HL-60/S4 treated with phorbol 12-myristate 13-acetate at 8.2 ng/mL for 4 days and 3 days (cell line): ENCODE data around the gene ERBIN.
"Not testable (repeated sequence)": the region's sequence is repeated elsewhere in the genome, so short reads cannot be mapped to it uniquely, and the experiment has no call there.

Experiments
- in situ Hi-C: fragments of 300-500 bp; cut with MboI; formaldehyde crosslinking; loops from 2 replicates; pipeline ENCODE4 v1.15.0; 2022; ENCODE audit warnings: low sequenced_read_pairs

ERBIN gene

GRCh38 chr5:65954200-65954599 is 27.8 kb downstream of the ERBIN start:
- in situ Hi-C loops = no loop called here

- in situ Hi-C loops = no loop called here
Measured at GRCh38 chr5:65955746-65956145, 29.4 kb downstream of the ERBIN start.

- in situ Hi-C loops = not testable (repeated sequence)
Measured at GRCh38 chr5:65957703-65958102, 31.3 kb downstream of the ERBIN start.

DNA sequence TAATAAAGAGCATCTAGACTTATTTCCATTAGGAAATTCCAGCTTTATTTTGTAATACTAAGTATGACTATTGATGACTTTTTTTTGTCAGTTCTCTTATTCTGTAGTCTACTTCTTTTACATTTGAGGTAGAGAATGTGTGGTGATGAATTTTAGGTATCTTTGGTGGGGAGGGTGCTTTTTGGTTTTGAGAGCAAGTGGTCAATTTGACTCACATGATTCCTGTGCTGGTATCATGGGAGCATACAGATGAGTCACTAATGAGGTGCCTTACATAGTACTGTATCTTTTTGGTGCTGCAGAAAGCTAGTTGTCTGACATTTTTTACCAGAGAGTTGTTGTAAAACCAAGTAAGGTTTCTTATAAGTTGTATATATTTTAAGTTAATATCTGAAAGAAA is 35.3 kb downstream of the ERBIN start:
- in situ Hi-C loops = no loop called here

DNA sequence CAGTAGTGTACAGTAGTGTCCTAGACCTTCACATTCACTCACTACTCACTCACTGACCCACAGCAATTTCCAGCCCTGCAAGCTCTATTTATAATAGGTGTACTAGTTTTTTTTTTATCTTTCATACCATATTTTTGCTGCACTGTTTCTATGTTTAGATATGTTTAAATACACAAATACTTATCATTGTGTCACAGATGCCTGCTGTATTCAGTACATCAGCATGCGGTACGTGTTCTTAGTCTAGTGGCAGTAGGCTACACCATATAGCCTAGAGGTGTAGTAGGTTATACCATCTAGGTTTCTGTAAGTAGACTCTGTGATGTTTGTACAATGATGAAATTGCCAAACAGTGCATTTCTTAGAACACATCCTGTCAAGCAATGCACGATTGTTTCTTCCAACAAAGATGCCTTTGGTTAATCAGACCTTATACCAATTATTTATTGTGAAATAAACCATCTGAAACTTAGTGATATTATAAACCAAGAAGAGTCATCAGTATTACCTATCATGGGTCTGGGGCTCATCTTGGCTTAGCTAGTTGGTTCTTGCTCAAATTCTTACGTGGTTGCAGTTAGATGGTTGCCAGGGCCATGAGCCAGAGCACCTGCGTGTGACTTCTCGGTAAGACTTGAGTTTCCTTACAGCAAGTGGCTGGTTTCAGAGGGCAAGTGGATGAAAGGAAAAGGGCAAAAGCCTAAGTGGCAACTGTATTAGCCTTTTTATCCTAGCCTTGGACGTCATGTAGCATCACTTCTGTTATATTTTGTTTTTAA is 41.1 kb downstream of the ERBIN start:
- in situ Hi-C loops = no loop called here

GRCh38 chr5:65969539-65970393 is 43.4 kb downstream of the ERBIN start:
- in situ Hi-C loops = no loop called here

DNA sequence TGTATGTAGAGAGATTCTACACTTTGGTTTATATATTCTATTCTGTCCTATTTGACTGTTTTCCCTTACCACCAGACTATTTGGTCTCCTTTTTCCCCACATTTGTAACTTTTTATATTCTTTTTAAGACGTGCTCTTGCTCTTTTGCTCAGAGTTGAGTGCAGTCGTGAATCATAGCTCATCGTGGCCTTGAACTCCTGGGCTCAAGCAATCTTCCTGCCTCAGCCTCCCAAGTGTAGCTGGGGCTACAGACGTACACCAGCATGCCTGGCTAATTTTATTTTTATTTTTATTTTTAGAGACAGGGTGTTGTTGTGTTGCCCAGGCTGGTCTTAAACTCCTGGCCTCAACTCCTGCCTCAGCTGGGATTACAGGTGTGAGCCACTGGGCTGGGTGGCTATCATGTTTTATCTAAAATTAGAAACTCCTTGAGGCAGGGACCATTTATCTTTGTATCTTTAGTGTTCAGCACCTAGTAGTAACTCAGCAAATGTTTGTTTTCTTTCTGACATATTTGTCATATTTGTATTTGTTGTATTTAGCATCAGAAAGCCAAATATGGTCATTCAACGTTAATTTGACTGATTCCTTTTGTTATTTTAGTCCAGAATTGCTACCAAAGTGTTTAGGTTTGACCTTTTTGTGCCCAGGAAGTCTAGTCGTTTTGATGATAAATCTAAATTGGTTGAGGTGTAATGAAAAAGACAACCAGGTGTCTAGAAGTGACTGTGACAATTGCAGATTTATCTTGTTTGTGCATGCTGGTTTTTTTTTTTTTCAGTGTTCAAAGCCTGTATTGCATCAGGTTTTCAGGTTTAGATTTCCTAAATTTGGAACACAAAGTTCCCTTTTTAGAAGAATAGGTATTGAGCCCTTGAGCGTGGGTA is 44.3 kb downstream of the ERBIN start:
- in situ Hi-C loops = no loop called here

- in situ Hi-C loops = no loop called here
Measured at GRCh38 chr5:65971643-65972042, 45.3 kb downstream of the ERBIN start.

DNA sequence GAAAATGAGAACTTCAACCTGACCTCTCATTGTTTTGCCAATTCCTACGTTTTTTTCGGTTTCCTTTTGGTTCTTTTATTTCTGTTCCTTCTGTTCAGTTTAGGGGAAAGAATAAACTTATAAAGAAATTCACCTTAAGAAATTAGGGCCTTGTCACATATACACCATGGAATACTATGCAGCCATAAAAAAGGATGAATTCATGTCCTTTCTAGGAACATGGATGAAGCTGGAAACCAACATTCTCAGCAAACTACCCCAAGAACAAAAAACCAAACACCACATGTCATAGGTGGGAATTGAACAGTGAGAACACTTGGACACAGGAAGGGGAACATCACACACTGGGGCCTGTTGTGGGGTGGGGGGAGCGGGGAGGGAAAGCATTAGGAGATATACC is 46.5 kb downstream of the ERBIN start:
- in situ Hi-C loops = not testable (repeated sequence)

GRCh38 chr5:65978251-65978650 is 51.9 kb downstream of the ERBIN start:
- in situ Hi-C loops = no loop called here

GRCh38 chr5:65981548-65981947 is 55.2 kb downstream of the ERBIN start:
- in situ Hi-C loops = no loop called here

- in situ Hi-C loops = no loop called here
Measured at GRCh38 chr5:65981969-65982619, 55.7 kb downstream of the ERBIN start.

DNA sequence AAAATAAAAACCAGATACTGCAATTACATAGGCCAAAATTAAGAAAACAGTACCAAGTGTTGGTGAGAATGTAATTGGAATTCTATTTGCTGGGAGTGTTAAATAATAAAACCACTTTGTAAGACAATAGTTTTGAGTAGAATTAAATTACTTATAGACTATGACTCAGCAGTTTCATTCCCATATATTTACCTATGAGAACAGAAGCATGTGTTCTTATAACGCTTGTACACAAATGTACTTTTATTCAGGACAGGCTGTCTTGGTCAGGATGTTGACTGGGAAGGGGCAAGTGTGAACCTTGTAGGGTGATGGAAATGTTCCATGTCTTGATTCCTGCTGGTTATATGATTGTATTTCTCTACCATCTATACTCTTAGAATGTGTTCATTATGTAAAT is 56.3 kb downstream of the ERBIN start:
- in situ Hi-C loops = no loop called here

GRCh38 chr5:65984098-65984885 is 57.9 kb downstream of the ERBIN start:
- in situ Hi-C loops = no loop called here

DNA sequence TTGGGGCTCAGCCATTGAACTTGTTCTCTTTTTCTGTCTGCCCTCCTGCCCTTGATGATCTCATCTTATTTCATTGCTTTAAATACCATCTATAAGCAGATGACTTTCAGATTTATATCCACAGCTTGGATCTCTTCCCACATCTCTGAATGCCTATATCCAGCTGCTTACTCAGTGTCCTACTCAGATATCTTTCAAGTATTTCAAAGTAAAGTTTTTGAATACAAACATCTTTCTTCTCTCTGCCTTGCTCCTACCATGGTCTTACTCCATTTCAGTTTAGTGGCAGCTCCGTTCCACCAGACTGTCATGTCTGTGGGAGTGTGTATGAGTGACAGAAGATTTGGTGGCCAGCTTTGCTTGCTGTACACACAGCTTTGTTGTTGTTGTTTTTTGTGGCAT is 59.7 kb downstream of the ERBIN start:
- in situ Hi-C loops = no loop called here

GRCh38 chr5:65986796-65987195 is 60.4 kb downstream of the ERBIN start:
- in situ Hi-C loops = no loop called here

DNA sequence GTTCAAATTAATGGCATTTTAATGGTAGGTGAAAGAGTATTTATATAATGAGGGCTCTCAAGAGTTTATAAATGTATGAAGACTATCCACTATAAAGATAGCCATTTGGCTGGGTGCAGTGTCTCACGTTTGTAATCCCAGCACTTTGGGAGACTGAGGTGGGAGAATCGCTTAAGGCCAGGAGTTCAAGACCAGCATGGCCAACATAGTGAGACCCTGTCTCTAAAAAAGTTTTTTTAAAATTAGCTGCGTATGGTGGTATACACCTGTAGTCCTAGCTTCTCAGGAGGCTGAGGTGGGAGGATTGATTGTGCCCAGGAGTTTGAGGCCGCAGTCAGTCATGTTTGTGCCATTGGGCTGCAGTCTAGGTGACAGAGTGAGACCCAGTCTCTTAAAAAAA is 61.6 kb downstream of the ERBIN start:
- in situ Hi-C loops = no loop called here

- in situ Hi-C loops = no loop called here
Measured at GRCh38 chr5:65989158-65989557, 62.8 kb downstream of the ERBIN start.

GRCh38 chr5:65992630-65993029 is 66.3 kb downstream of the ERBIN start:
- in situ Hi-C loops = no loop called here
